Stomach (tissue), 9 donors: Measurements from ENCODE around the gene ZNF57. TPM values are rescaled to one million over a fixed set of nuclear protein-coding genes. Genes with fewer than 3 reads are reported as not detected.

Source experiments
- DNase-seq, 2 donors: peaks; one replicate each; pipeline versions ENCODE4 v3.0.0 to v3.0.0-alpha.2; 2013 to 2019
- H3K27ac ChIP-seq, 5 donors: fragments of 200-600 bp in 4 of 5; sonication (generic) in 4 of 5; one replicate each; pipeline ENCODE4 v1.5.1; 2013 to 2019; ENCODE audit warnings: mild to moderate bottlenecking in 1 of 5, moderate library complexity in 1 of 5
- H3K27me3 ChIP-seq, 3 donors: fragments of 200-600 bp; sonication (generic); one replicate each; pipeline ENCODE4 v1.5.1; 2017 to 2019; ENCODE audit warnings: mixed run types in 1 of 3
- H3K36me3 ChIP-seq, 4 donors: fragments of 200-600 bp; sonication (generic); 1 replicate in 3 of 4; 2 replicates in 1 of 4; pipeline ENCODE4 v1.5.1; 2016 to 2019
- H3K4me1 ChIP-seq, 4 donors: fragments of 200-600 bp; sonication (generic); one replicate each; pipeline ENCODE4 v1.5.1; 2016 to 2019
- H3K4me3 ChIP-seq, 4 donors: fragments of 200-600 bp; sonication (generic) in 3 of 4; one replicate each; pipeline ENCODE4 v1.5.1; 2016 to 2019; ENCODE audit warnings: mild to moderate bottlenecking in 1 of 4
- H3K9me3 ChIP-seq, 4 donors: fragments of 200-600 bp; sonication (generic); one replicate each; pipeline ENCODE4 v1.5.1; 2016 to 2019
- EP300 ChIP-seq: sonication (generic); formaldehyde crosslinking; IDR thresholded peaks from one replicate; pipeline ENCODE4 v1.6.1; 2017; ENCODE audit warnings: antibody characterized with exemption
- POLR2A ChIP-seq, 4 donors: fragments of 450-650 bp; IDR thresholded peaks; one replicate each; pipeline ENCODE4 v1.6.1; 2016; ENCODE audit warnings: antibody characterized with exemption in 4 of 4, control low read depth in 2 of 4, mild to moderate bottlenecking in 1 of 4, moderate library complexity in 1 of 4
- POLR2AphosphoS5 ChIP-seq, 3 donors: sonication (generic); formaldehyde crosslinking; IDR thresholded peaks; one replicate each; pipeline ENCODE4 v1.6.1; 2016; ENCODE audit warnings: antibody characterized with exemption in 3 of 3
- WGBS, 5 donors: extraction: QIAGEN DNeasy Blood & Tissue Kit in 3 of 5; methylation state at CpG; one replicate each; pipeline versions ENCODE4 v1.1.5 to v1.1.7; 2013 to 2018; 5-methylcytosine and 5-hydroxymethylcytosine counted together
- intact Hi-C: fragments of 100-400 bp; cut with DNase I; formaldehyde crosslinking; loops from one replicate; pipeline ENCODE4 v1.15.1; 2023; ENCODE audit warnings: low total_unique reads
- polyA plus RNA-seq, 3 donors: library from polyadenylated mRNA; stranded (reverse); fragments of 200-250 nt; gene quantifications; one replicate each; pipeline ENCODE4 v1.2.3, GENCODE V29; 2013
- total RNA-seq, 5 donors: library from RNA; depleted of rRNA; stranded (reverse); fragments of >200 nt; gene quantifications; one replicate each; pipeline versions ENCODE4 v1.1.0 to v1.2.3, GENCODE V29; 2014 to 2016
- TF ChIP-seq, protein P1 (sequence below), 7 experiments: fragments of 450-650 bp in 4 of 7; fragments of 200-600 bp in 3 of 7; sonication (generic) in 3 of 7; IDR thresholded peaks; one replicate each; pipeline ENCODE4 v1.5.1; 2016 to 2019; ENCODE audit warnings: antibody characterized with exemption in 7 of 7, control low read depth in 2 of 7, mild to moderate bottlenecking in 1 of 7
- donor health status: healthy with polysubstance abuse.
- donor health status: Bipolar disorder and iron deficiency.
- donor health status: healthy.

The ZNF57 gene
- total and polyA plus RNA-seq, 8 donors = 0.89 to 42.0 (median 13.4) TPM

DNA sequence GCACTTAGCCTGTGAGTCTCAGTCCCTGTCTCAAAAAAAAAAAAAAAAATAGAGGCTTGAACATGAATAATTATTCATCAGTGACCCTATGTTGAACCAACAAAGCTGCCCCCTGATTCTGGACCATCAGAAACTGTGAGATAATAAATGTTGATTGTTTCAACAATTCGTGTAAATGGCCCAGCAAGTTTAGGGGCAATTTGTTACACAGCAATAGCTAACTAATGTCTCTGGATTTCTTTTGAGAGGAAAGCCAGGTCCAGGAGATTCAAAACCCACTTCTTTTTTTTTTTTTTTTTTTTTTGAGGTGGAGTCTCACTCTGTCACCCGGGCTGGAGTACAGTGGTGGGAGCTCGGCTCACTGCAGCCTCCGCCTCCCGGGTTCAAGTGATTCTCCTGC is 64.1 kb downstream of the ZNF57 start:
- TF ChIP-seq, protein P1, sequence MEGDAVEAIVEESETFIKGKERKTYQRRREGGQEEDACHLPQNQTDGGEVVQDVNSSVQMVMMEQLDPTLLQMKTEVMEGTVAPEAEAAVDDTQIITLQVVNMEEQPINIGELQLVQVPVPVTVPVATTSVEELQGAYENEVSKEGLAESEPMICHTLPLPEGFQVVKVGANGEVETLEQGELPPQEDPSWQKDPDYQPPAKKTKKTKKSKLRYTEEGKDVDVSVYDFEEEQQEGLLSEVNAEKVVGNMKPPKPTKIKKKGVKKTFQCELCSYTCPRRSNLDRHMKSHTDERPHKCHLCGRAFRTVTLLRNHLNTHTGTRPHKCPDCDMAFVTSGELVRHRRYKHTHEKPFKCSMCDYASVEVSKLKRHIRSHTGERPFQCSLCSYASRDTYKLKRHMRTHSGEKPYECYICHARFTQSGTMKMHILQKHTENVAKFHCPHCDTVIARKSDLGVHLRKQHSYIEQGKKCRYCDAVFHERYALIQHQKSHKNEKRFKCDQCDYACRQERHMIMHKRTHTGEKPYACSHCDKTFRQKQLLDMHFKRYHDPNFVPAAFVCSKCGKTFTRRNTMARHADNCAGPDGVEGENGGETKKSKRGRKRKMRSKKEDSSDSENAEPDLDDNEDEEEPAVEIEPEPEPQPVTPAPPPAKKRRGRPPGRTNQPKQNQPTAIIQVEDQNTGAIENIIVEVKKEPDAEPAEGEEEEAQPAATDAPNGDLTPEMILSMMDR (IDR thresholded peaks at IDR 0.05) = no peak
- TF ChIP-seq POLR2AphosphoS5 (IDR thresholded peaks at IDR 0.05) = no peak
- TF ChIP-seq EP300 = no peak
- TF ChIP-seq POLR2A (IDR thresholded peaks at IDR 0.05) = no peak
- H3K4me3 ChIP-seq = no peak overlapping the region
- intact Hi-C loops = loop anchor here (5.0 kb wide), 1 partner anchor 142 kb away; no protein-coding TSS in a partner anchor
- no peaks in the 10 kb centered on the region for H3K27me3 ChIP-seq
- 90 to 97% (median 95%) methylated on average over 5 of the region's 5 CpGs for WGBS, 5 donors
- peaks cover 14 to 26% (median 18%) of the 10 kb centered on the region in 4 donors for H3K4me1 ChIP-seq
- no peak overlapping the region for H3K27ac ChIP-seq
- no peaks in the 10 kb centered on the region for H3K9me3 ChIP-seq
- DNase-seq = no peak
- H3K36me3 ChIP-seq = no peaks in the 10 kb centered on the region

DNA sequence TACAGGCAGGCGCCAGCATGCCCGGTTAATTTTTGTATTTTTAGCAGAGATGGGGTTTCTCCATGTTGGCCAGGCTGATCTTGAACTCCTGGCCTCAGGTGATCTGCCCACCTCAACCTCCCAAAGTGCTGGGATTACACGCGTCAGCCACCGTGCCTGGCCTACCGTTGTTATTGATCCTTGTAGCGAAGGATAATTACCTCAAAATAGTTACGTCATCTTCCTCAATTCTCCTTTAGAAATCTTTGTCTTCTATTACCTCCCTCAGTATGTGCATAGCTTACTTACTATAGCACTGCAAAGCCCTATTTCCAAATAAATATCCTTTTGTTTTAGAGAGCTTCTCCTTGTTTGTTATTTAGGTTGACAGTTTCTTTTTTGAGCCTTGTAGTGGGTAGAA is 67.2 kb downstream of the ZNF57 start:
- 78 to 88% (median 86%) methylated on average over 8 of the region's 8 CpGs for WGBS, 5 donors
- TF ChIP-seq EP300 (no peak), POLR2A (IDR thresholded peaks at IDR 0.05) (no peak), POLR2AphosphoS5 (IDR thresholded peaks at IDR 0.05) (no peak)
- TF ChIP-seq, protein P1 (IDR thresholded peaks at IDR 0.05) = no peak
- Histone ChIP-seq H3K9me3 (no peaks in the 10 kb centered on the region), H3K36me3 (no peaks in the 10 kb centered on the region), H3K27ac (no peak overlapping the region), H3K27me3 (no peaks in the 10 kb centered on the region), H3K4me3 (no peak overlapping the region), H3K4me1 (peaks cover 15 to 35% (median 24%) of the 10 kb centered on the region in 4 donors)
- DNase-seq = no peak
- intact Hi-C loops = no loop called here

Other genes starting within 250 kb of the ZNF57 start
- gene GNG7, start 198.2 kb upstream of the ZNF57 start, total RNA-seq = 10 to 100 TPM in 1 of 5 donors, 1 to 10 TPM in 3, under 1 TPM in 1; 0.58 to 15.1 (median 3.6) TPM
- gene GNG7, start 198.2 kb upstream of the ZNF57 start, polyA plus RNA-seq = 1 to 10 TPM; 3.4 to 7.0 (median 5.0) TPM
- gene DIRAS1, start 179.6 kb upstream of the ZNF57 start, total RNA-seq = 1 to 10 TPM in 2 of 5 donors, under 1 TPM in 2, not detected in 1; 0.73 to 2.9 (median 1.0) TPM
- 1 to 10 TPM; 2.1 to 8.4 (median 2.8) TPM for gene DIRAS1, start 179.6 kb upstream of the ZNF57 start, polyA plus RNA-seq
- 10 to 100 TPM in 2 of 5 donors, 1 to 10 TPM in 2, not detected in 1; 3.6 to 33.6 (median 16.4) TPM for gene SLC39A3, start 160.9 kb upstream of the ZNF57 start, total RNA-seq
- gene SLC39A3, start 160.9 kb upstream of the ZNF57 start, polyA plus RNA-seq = 10 to 100 TPM in 2 of 3 donors, 1 to 10 TPM in 1; 7.3 to 26.7 (median 14.9) TPM
- gene SGTA, start 117.7 kb upstream of the ZNF57 start, total RNA-seq = 100 to 1,000 TPM in 1 of 5 donors, 10 to 100 TPM in 4; 18.5 to 173 (median 41.1) TPM
- gene SGTA, start 117.7 kb upstream of the ZNF57 start, polyA plus RNA-seq = 10 to 100 TPM; 46.1 to 64.8 (median 59.3) TPM
- gene THOP1, start 115.4 kb upstream of the ZNF57 start, total RNA-seq = 100 to 1,000 TPM in 1 of 5 donors, 10 to 100 TPM in 4; 16.1 to 244 (median 50.8) TPM
- 10 to 100 TPM; 16.2 to 47.9 (median 46.5) TPM for gene THOP1, start 115.4 kb upstream of the ZNF57 start, polyA plus RNA-seq
- gene ZNF554, start 81.1 kb upstream of the ZNF57 start, total RNA-seq = 10 to 100 TPM in 2 of 5 donors, 1 to 10 TPM in 2, under 1 TPM in 1; 0.58 to 21.4 (median 7.5) TPM
- gene ZNF554, start 81.1 kb upstream of the ZNF57 start, polyA plus RNA-seq = 1 to 10 TPM; 1.6 to 2.7 (median 2.2) TPM
- gene ZNF555, start 59.5 kb upstream of the ZNF57 start, total RNA-seq = 10 to 100 TPM in 1 of 5 donors, 1 to 10 TPM in 3, under 1 TPM in 1; 0.58 to 11.2 (median 2.6) TPM
- 1 to 10 TPM; 1.2 to 2.4 (median 1.9) TPM for gene ZNF555, start 59.5 kb upstream of the ZNF57 start, polyA plus RNA-seq
- gene ZNF556, start 33.6 kb upstream of the ZNF57 start, total RNA-seq = under 1 TPM in 1 of 5 donors, not detected in 4; 0.58 TPM
- gene ZNF556, start 33.6 kb upstream of the ZNF57 start, polyA plus RNA-seq = under 1 TPM in 2 of 3 donors, not detected in 1; 0.19 to 0.23 TPM
- gene ZNF77, start 44.0 kb downstream of the ZNF57 start, total RNA-seq = 10 to 100 TPM in 2 of 5 donors, 1 to 10 TPM in 2, under 1 TPM in 1; 0.29 to 65.3 (median 6.5) TPM
- 1 to 10 TPM; 2.0 to 2.4 (median 2.3) TPM for gene ZNF77, start 44.0 kb downstream of the ZNF57 start, polyA plus RNA-seq
- gene TLE6, start 76.6 kb downstream of the ZNF57 start, total RNA-seq = 1 to 10 TPM in 2 of 5 donors, under 1 TPM in 2, not detected in 1; 0.73 to 7.0 (median 1.8) TPM
- gene TLE6, start 76.6 kb downstream of the ZNF57 start, polyA plus RNA-seq = 1 to 10 TPM in 2 of 3 donors, under 1 TPM in 1; 0.31 to 3.4 (median 2.7) TPM
- gene TLE2, start 128.4 kb downstream of the ZNF57 start, total RNA-seq = 10 to 100 TPM; 13.8 to 92.9 (median 47.2) TPM
- gene TLE2, start 128.4 kb downstream of the ZNF57 start, polyA plus RNA-seq = 10 to 100 TPM; 21.4 to 24.1 (median 21.8) TPM
- gene TLE5, start 161.6 kb downstream of the ZNF57 start, total RNA-seq = 100 to 1,000 TPM; 126 to 386 (median 264) TPM
- gene TLE5, start 161.6 kb downstream of the ZNF57 start, polyA plus RNA-seq = 100 to 1,000 TPM; 470 to 688 (median 669) TPM
- 100 to 1,000 TPM in 1 of 5 donors, 10 to 100 TPM in 4; 40.6 to 204 (median 63.4) TPM for gene GNA11, start 193.4 kb downstream of the ZNF57 start, total RNA-seq
- 10 to 100 TPM; 18.9 to 31.3 (median 25.5) TPM for gene GNA11, start 193.4 kb downstream of the ZNF57 start, polyA plus RNA-seq
- gene GNA15, start 235.1 kb downstream of the ZNF57 start, total RNA-seq = 1 to 10 TPM in 2 of 5 donors, under 1 TPM in 1, not detected in 2; 0.45 to 4.8 (median 4.5) TPM
- gene GNA15, start 235.1 kb downstream of the ZNF57 start, polyA plus RNA-seq = 10 to 100 TPM in 1 of 3 donors, 1 to 10 TPM in 2; 4.9 to 15.1 (median 7.8) TPM